ENCODE data around the gene CAMTA1. TPM values are rescaled to one million over a fixed set of nuclear protein-coding genes. Genes with fewer than 3 reads are reported as not detected.

The CAMTA1 gene
- polyA plus RNA-seq, 1 donor (not counting 4 experiments of a cell fraction or from before 2014, with no cell fraction given), result 51.4 TPM

DNA sequence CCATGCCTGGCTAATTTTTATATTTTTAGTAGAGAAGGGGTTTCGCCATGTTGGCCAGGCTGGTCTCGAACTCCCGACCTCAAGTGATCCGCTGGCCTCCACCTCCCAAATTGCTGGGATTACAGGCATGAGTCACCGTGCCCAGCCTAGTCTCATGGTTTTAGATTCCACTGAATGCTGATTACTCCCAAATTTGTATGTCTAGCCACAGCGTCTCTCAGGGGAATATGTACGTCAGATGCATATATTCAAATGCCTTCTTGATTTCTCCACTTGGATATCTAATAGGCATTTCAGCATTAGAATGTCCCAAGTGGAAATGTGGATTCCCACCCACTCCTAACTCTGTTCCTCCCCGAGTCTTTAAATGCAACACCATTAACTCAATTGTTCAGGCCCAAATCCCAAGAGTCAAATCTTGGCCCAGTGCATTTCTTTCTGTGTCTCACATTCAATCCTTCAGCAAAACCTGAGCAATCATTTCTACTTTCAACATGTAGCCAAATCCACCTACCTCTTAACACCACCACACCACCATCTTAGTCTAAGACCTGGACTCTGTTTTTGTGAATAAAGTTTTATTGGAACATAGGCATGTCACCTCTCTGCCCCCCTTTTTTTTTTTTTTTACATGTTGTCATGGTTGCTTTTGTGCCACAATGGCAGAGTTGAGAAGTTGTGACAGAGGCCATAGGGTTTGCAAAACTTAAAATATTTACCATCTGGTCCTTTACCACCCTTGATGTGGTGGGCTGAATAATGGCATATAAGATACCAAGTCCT, 9.8 kb upstream of the CAMTA1 start:
- Histone ChIP-seq H3K36me3 (ENCODE audit: control insufficient read depth in 2 of 2, extremely low read depth in 1 of 2, insufficient read depth in 2 of 2, low read length in 2 of 2) (no peaks in the 10 kb centered on the region), H3K4me2 (ENCODE audit: control insufficient read depth, extremely low read depth, insufficient read depth, low read depth, low read length) (no peak overlapping the region), H3K9ac (ENCODE audit: control insufficient read depth, extremely low read depth, insufficient read depth, low read length) (no peak overlapping the region), H3K27me3 (ENCODE audit: control insufficient read depth, extremely low read depth, insufficient read depth, low read length) (no peaks in the 10 kb centered on the region), H3K79me2 (ENCODE audit: control insufficient read depth, insufficient read depth, low read length) (no peaks in the 10 kb centered on the region), H3K4me3 (ENCODE audit: control insufficient read depth in 2 of 3, extremely low read depth in 1 of 3, insufficient read depth in 2 of 3, low read depth in 1 of 3, low read length in 3 of 3) (no peak overlapping the region), H3K27ac (ENCODE audit: control insufficient read depth, insufficient read depth, low read length) (no peak overlapping the region), H2AFZ (ENCODE audit: control insufficient read depth, low read length) (no peak overlapping the region), H3K9me1 (ENCODE audit: control insufficient read depth, extremely low read depth, insufficient read depth, low read length) (no peaks in the 10 kb centered on the region), H3K4me1 (ENCODE audit: control insufficient read depth, extremely low read depth, insufficient read depth, low read length) (peaks cover 15% of the 10 kb centered on the region), H4K20me1 (ENCODE audit: control insufficient read depth, extremely low read depth, insufficient read depth, low read length) (no peaks in the 10 kb centered on the region), H3K9me3 (ENCODE audit: control insufficient read depth, low read depth, low read length) (no peaks in the 10 kb centered on the region)
- TF ChIP-seq, protein P1, sequence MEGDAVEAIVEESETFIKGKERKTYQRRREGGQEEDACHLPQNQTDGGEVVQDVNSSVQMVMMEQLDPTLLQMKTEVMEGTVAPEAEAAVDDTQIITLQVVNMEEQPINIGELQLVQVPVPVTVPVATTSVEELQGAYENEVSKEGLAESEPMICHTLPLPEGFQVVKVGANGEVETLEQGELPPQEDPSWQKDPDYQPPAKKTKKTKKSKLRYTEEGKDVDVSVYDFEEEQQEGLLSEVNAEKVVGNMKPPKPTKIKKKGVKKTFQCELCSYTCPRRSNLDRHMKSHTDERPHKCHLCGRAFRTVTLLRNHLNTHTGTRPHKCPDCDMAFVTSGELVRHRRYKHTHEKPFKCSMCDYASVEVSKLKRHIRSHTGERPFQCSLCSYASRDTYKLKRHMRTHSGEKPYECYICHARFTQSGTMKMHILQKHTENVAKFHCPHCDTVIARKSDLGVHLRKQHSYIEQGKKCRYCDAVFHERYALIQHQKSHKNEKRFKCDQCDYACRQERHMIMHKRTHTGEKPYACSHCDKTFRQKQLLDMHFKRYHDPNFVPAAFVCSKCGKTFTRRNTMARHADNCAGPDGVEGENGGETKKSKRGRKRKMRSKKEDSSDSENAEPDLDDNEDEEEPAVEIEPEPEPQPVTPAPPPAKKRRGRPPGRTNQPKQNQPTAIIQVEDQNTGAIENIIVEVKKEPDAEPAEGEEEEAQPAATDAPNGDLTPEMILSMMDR (optimal IDR thresholded peaks at IDR 0.05 in 1 of 3, IDR thresholded peaks at IDR 0.05 in 1 of 3, conservative IDR thresholded peaks at IDR 0.05 in 1 of 3; ENCODE audit: extremely low read depth in 1 of 3, insufficient read depth in 2 of 3, low read length in 3 of 3), result no peak
- no peak for TF ChIP-seq EZH2 (IDR thresholded peaks at IDR 0.05; ENCODE audit: low read length)
- FAIRE-seq (no peak), DNase-seq (ENCODE audit: low read depth, low spot score) (no peak)
- dilution Hi-C loops (cut with MboI; ENCODE audit: extremely low pct_ligation_motif_present, low sequenced_read_pairs), result no loop called here

DNA sequence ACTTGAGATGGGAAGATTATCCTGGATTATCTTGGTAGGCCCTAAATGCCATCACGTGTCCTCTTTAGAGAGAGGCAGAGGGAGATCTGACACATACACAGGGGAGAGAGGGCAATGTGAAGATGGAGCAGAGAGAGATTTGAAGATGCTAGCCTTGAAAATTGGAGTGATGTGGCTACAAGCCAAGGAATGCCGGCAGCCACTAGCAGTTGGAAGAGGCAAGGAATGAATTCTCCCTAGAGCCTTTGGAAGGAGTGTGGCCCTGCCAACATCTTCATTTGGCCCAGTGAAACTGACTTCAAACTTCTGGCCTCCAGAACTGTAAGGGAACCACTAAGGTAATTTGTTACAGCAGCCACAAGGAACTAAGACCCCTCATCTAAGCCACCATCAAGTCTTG, 8.9 kb upstream of the CAMTA1 start:
- H3K4me1 ChIP-seq (ENCODE audit: control insufficient read depth, extremely low read depth, insufficient read depth, low read length), result peaks cover 5% of the 10 kb centered on the region
- H3K9me3 ChIP-seq (ENCODE audit: control insufficient read depth, low read depth, low read length), result no peaks in the 10 kb centered on the region
- DNase-seq (ENCODE audit: low read depth, low spot score) (no peak), FAIRE-seq (no peak)
- H3K4me2 ChIP-seq (ENCODE audit: control insufficient read depth, extremely low read depth, insufficient read depth, low read depth, low read length), result no peak overlapping the region
- TF ChIP-seq, protein P1 (optimal IDR thresholded peaks at IDR 0.05 in 1 of 3, IDR thresholded peaks at IDR 0.05 in 1 of 3, conservative IDR thresholded peaks at IDR 0.05 in 1 of 3; ENCODE audit: extremely low read depth in 1 of 3, insufficient read depth in 2 of 3, low read length in 3 of 3), result no peak
- no peak for TF ChIP-seq EZH2 (IDR thresholded peaks at IDR 0.05; ENCODE audit: low read length)
- H4K20me1 ChIP-seq (ENCODE audit: control insufficient read depth, extremely low read depth, insufficient read depth, low read length), result no peaks in the 10 kb centered on the region
- no peak overlapping the region for H3K9ac ChIP-seq (ENCODE audit: control insufficient read depth, extremely low read depth, insufficient read depth, low read length)
- H3K79me2 ChIP-seq (ENCODE audit: control insufficient read depth, insufficient read depth, low read length), result no peaks in the 10 kb centered on the region
- H3K27me3 ChIP-seq (ENCODE audit: control insufficient read depth, extremely low read depth, insufficient read depth, low read length), result no peaks in the 10 kb centered on the region
- H3K4me3 ChIP-seq (ENCODE audit: control insufficient read depth in 2 of 3, extremely low read depth in 1 of 3, insufficient read depth in 2 of 3, low read depth in 1 of 3, low read length in 3 of 3), result no peak overlapping the region
- H3K9me1 ChIP-seq (ENCODE audit: control insufficient read depth, extremely low read depth, insufficient read depth, low read length), result no peaks in the 10 kb centered on the region
- no peaks in the 10 kb centered on the region for H3K36me3 ChIP-seq (ENCODE audit: control insufficient read depth in 2 of 2, extremely low read depth in 1 of 2, insufficient read depth in 2 of 2, low read length in 2 of 2)
- dilution Hi-C loops (cut with MboI; ENCODE audit: extremely low pct_ligation_motif_present, low sequenced_read_pairs), result no loop called here
- H2AFZ ChIP-seq (ENCODE audit: control insufficient read depth, low read length), result no peak overlapping the region
- H3K27ac ChIP-seq (ENCODE audit: control insufficient read depth, insufficient read depth, low read length), result no peak overlapping the region

Data from keratinocyte (primary cell).